Activated naive CD8-positive, alpha-beta T cell (primary cell): ENCODE measurements around the gene MMP23B.

ENCODE experiments used
- H3K27ac Mint-ChIP-seq: one replicate; pipeline ENCODE4 v1.8.0; 2021; ENCODE audit warnings: mixed read lengths
- H3K27me3 Mint-ChIP-seq: one replicate; pipeline ENCODE4 v1.8.0; 2021; ENCODE audit warnings: mixed read lengths
- H3K36me3 Mint-ChIP-seq: one replicate; pipeline ENCODE4 v1.8.0; 2021; ENCODE audit warnings: mixed read lengths
- H3K4me1 Mint-ChIP-seq: one replicate; pipeline ENCODE4 v1.8.0; 2021; ENCODE audit warnings: low read depth, mixed read lengths
- H3K4me3 Mint-ChIP-seq: one replicate; pipeline ENCODE4 v1.8.0; 2021; ENCODE audit warnings: mild to moderate bottlenecking, mixed read lengths
- H3K9me3 Mint-ChIP-seq: one replicate; pipeline ENCODE4 v1.8.0; 2021; ENCODE audit warnings: low read depth, mixed read lengths

The MMP23B gene

GRCh38 chr1:1599935-1600860, 31.8 kb upstream of the MMP23B start, which contains the start of gene FNDC10:
TSS of gene FNDC10 (minus strand) at chr1:1600135. CDS start at chr1:1600015, 120 bp downstream.
- H3K27me3 Mint-ChIP-seq = no peaks in the 10 kb centered on the region
- no peaks in the 10 kb centered on the region for H3K9me3 Mint-ChIP-seq
- H3K4me1 Mint-ChIP-seq = peaks cover 8% of the 10 kb centered on the region
- peak within 1 kb of the TSS; percentile 54 for H3K27ac Mint-ChIP-seq
- H3K36me3 Mint-ChIP-seq = no peaks in the 10 kb centered on the region
- peak within 1 kb of the TSS; percentile 66 for H3K4me3 Mint-ChIP-seq

GRCh38 chr1:1600861-1601563, 31.0 kb upstream of the MMP23B start:
- H3K9me3 Mint-ChIP-seq = no peaks in the 10 kb centered on the region
- no peaks in the 10 kb centered on the region for H3K27me3 Mint-ChIP-seq
- H3K27ac Mint-ChIP-seq = no peak overlapping the region
- H3K4me3 Mint-ChIP-seq = peak overlapping the region; percentile 58
- no peaks in the 10 kb centered on the region for H3K36me3 Mint-ChIP-seq
- H3K4me1 Mint-ChIP-seq = peaks cover 8% of the 10 kb centered on the region

- no peaks in the 10 kb centered on the region for H3K27me3 Mint-ChIP-seq
- H3K4me3 Mint-ChIP-seq = no peak overlapping the region
- no peak overlapping the region for H3K27ac Mint-ChIP-seq
- no peaks in the 10 kb centered on the region for H3K9me3 Mint-ChIP-seq
- H3K36me3 Mint-ChIP-seq = no peaks in the 10 kb centered on the region
- H3K4me1 Mint-ChIP-seq = peaks cover 10% of the 10 kb centered on the region
Measured at GRCh38 chr1:1601564-1602303, 30.2 kb upstream of the MMP23B start.

- no peaks in the 10 kb centered on the region for H3K27me3 Mint-ChIP-seq
- H3K9me3 Mint-ChIP-seq = no peaks in the 10 kb centered on the region
- no peak overlapping the region for H3K27ac Mint-ChIP-seq
- H3K36me3 Mint-ChIP-seq = no peaks in the 10 kb centered on the region
- peaks cover 16% of the 10 kb centered on the region for H3K4me1 Mint-ChIP-seq
- no peak overlapping the region for H3K4me3 Mint-ChIP-seq
Measured at GRCh38 chr1:1602304-1602967, 29.5 kb upstream of the MMP23B start.

GRCh38 chr1:1602968-1603506, 28.9 kb upstream of the MMP23B start:
- Mint-ChIP-seq H3K27ac (no peak overlapping the region), H3K27me3 (no peaks in the 10 kb centered on the region), H3K36me3 (no peaks in the 10 kb centered on the region), H3K4me1 (peaks cover 16% of the 10 kb centered on the region), H3K9me3 (no peaks in the 10 kb centered on the region), H3K4me3 (no peak overlapping the region)

- Mint-ChIP-seq H3K4me3 (no peak overlapping the region), H3K4me1 (peaks cover 14% of the 10 kb centered on the region), H3K27me3 (no peaks in the 10 kb centered on the region), H3K36me3 (no peaks in the 10 kb centered on the region), H3K9me3 (no peaks in the 10 kb centered on the region), H3K27ac (no peak overlapping the region)
Measured at GRCh38 chr1:1603671-1604373, 28.2 kb upstream of the MMP23B start.

GRCh38 chr1:1604374-1605033, 27.5 kb upstream of the MMP23B start:
- Mint-ChIP-seq H3K27ac (no peak overlapping the region), H3K4me1 (peaks cover 11% of the 10 kb centered on the region), H3K9me3 (no peaks in the 10 kb centered on the region), H3K4me3 (no peak overlapping the region), H3K27me3 (no peaks in the 10 kb centered on the region), H3K36me3 (no peaks in the 10 kb centered on the region)

- Mint-ChIP-seq H3K27me3 (no peaks in the 10 kb centered on the region), H3K27ac (peak overlapping the region; percentile 16), H3K4me3 (no peak overlapping the region), H3K9me3 (no peaks in the 10 kb centered on the region), H3K36me3 (no peaks in the 10 kb centered on the region), H3K4me1 (peaks cover 11% of the 10 kb centered on the region)
Measured at GRCh38 chr1:1605034-1605591, 26.9 kb upstream of the MMP23B start.

- H3K27ac Mint-ChIP-seq = no peak overlapping the region
- H3K4me3 Mint-ChIP-seq = no peak overlapping the region
- H3K4me1 Mint-ChIP-seq = peaks cover 11% of the 10 kb centered on the region
- H3K27me3 Mint-ChIP-seq = no peaks in the 10 kb centered on the region
- no peaks in the 10 kb centered on the region for H3K9me3 Mint-ChIP-seq
- H3K36me3 Mint-ChIP-seq = no peaks in the 10 kb centered on the region
Measured at GRCh38 chr1:1605724-1606123, 26.2 kb upstream of the MMP23B start.

GRCh38 chr1:1606232-1606631, 25.7 kb upstream of the MMP23B start:
- no peak overlapping the region for H3K4me3 Mint-ChIP-seq
- peaks cover 13% of the 10 kb centered on the region for H3K4me1 Mint-ChIP-seq
- no peak overlapping the region for H3K27ac Mint-ChIP-seq
- H3K9me3 Mint-ChIP-seq = no peaks in the 10 kb centered on the region
- H3K36me3 Mint-ChIP-seq = no peaks in the 10 kb centered on the region
- no peaks in the 10 kb centered on the region for H3K27me3 Mint-ChIP-seq

GRCh38 chr1:1609822-1610485, 22.0 kb upstream of the MMP23B start:
- no peaks in the 10 kb centered on the region for H3K36me3 Mint-ChIP-seq
- peaks cover 31% of the 10 kb centered on the region for H3K4me1 Mint-ChIP-seq
- H3K27ac Mint-ChIP-seq = no peak overlapping the region
- no peaks in the 10 kb centered on the region for H3K27me3 Mint-ChIP-seq
- no peaks in the 10 kb centered on the region for H3K9me3 Mint-ChIP-seq
- no peak overlapping the region for H3K4me3 Mint-ChIP-seq

- Mint-ChIP-seq H3K9me3 (no peaks in the 10 kb centered on the region), H3K4me3 (no peak overlapping the region)
Measured at GRCh38 chr1:1610796-1611195, 21.2 kb upstream of the MMP23B start.

GRCh38 chr1:1612104-1612400, 19.9 kb upstream of the MMP23B start:
- H3K4me1 Mint-ChIP-seq = peaks cover 30% of the 10 kb centered on the region
- peak overlapping the region; percentile 34 for H3K27ac Mint-ChIP-seq
- no peaks in the 10 kb centered on the region for H3K9me3 Mint-ChIP-seq
- no peak overlapping the region for H3K4me3 Mint-ChIP-seq
- no peaks in the 10 kb centered on the region for H3K27me3 Mint-ChIP-seq
- no peaks in the 10 kb centered on the region for H3K36me3 Mint-ChIP-seq

More at GRCh38 chr1:1610796-1611195, 21.2 kb upstream of the MMP23B start:
- Mint-ChIP-seq H3K36me3 (no peaks in the 10 kb centered on the region), H3K27ac (peak overlapping the region; percentile 46), H3K27me3 (no peaks in the 10 kb centered on the region), H3K4me1 (peaks cover 33% of the 10 kb centered on the region)
